ENCODE measurements around the gene GTF3C6.
"Not testable (repeated sequence)": the region's sequence is repeated elsewhere in the genome, so short reads cannot be mapped to it uniquely, and the experiment has no call there.

The GTF3C6 gene

DNA sequence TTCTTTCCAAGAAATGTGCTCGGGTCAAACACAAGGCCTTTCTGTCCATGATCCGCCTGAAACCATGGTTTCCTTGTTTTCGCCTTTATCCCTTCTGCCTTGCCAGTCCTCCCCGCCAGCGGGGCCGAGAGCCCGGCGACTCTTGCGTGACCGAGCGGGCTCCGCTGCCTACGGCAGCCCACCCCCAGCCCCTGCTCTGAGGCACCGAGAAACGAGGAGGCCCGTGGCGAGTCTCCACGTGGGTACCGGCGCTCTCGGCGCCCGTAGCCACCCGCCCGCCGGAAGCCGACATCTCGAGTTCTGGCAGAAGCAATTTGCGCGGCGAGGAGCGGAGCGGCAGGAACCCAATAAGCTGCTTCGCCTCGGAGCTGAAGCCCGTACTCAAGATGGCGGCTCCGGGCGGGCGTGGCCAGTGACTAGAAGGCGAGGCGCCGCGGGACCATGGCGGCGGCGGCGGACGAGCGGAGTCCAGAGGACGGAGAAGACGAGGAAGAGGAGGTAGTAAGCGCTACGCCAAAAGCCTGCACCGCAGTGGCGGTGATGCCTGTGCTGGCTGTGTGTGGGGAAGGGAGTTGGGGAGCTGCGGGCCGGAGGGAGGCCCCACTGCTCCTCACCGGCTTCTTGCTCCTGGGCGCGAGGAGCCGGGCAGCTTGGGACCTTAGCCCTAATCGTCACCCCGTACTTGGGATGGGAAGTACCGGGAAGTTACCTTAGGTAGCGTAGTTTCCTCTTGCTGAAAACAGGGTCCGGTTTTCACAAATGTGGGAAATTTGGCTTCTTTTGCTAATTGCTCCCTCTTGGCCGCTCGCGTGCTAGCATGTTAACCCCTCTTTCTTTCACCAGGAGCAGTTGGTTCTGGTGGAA, at the start of gene GTF3C6:
GTF3C6 (plus strand) TSS at position 378 of the 864 bp plus-strand sequence; CDS start at position 442, 64 bp downstream.
- peak; percentile 94 for DNase-seq

DNA sequence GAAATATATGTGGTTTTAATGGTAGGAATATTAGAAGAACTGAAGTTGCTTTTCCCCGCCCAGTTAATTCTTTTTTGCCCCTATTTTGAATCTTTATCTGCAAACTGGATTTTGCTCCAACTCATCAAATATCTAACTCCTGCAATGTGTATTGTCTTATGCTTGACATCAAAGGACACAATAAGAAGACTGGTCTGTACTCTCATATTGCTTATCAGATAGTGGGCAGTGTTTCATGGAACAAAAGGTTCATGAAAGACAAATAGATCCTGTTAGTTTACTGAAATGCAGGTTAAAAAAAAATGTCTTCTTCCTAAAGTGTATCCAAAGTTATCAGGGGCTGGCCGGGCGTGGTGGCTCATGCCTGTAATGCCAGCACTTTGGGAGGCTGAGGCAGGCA, 27.7 kb upstream of the GTF3C6 start:
- DNase-seq: no peak

- no peak for DNase-seq
These were observed 24.6 kb upstream of the GTF3C6 start for GRCh38 chr6:110933912-110934311.

DNA sequence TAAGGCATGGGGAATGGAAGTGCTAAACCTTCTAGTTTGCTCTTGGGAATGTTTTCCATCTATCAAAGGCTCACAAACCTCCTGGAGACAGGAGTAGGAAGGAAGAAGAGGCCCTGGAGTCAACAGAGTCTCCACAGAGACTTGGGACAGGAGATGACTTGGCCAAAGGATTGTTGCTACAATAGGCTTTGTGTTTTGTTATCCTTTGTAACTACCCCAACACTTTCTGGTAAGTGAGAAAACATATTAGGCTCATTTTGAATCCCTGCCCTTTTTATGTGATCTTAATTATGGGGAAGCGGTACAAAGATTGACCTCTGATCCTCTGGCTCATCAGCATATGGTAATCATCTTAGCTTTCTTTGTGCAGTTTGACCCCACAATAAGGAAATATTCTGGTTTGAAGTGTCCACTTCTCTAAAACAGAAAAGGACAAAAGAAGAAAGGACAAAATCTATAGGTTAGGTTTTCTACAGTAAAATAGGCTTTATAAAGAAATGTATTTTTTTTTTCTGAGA, 24.1 kb upstream of the GTF3C6 start:
- DNase-seq: no peak

DNA sequence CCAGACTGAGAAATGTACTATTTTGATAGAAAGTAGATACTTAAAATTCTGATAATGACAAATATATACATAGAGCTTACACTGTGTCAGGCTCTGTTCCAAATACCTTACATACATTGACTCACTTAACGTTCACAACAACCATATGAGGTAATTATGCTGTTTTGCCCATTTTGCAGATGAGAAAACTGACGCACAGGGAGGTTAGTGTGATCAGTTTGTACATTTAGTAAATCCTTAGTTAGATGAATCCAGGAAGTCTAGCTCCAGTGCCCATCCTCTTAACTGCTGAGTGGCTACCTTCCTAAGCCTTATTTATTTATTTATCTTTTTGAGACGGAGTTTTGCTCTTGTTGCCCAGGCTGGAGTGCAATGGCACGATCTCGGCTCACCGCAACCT, 23.3 kb upstream of the GTF3C6 start:
- DNase-seq: no peak

DNA sequence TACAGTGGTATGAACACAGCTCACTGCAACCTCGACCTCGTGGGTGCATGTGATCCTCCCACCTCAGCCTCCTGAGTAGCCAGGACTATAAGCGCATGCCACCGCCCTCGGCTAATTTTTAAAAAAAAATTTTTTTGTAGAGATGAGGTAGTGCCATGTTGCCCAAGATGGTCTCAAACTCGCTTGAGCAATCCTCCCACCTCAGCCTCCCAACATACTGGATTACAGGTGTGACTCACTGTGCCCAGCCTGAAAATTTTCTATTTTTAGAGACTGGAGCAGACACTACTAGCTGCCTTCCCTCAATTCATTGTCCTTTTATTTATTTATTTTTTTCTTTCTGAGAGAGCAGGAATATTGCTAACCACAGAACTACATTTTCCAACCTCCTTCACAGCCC, 20.3 kb upstream of the GTF3C6 start:
- DNase-seq: no peak

DNA sequence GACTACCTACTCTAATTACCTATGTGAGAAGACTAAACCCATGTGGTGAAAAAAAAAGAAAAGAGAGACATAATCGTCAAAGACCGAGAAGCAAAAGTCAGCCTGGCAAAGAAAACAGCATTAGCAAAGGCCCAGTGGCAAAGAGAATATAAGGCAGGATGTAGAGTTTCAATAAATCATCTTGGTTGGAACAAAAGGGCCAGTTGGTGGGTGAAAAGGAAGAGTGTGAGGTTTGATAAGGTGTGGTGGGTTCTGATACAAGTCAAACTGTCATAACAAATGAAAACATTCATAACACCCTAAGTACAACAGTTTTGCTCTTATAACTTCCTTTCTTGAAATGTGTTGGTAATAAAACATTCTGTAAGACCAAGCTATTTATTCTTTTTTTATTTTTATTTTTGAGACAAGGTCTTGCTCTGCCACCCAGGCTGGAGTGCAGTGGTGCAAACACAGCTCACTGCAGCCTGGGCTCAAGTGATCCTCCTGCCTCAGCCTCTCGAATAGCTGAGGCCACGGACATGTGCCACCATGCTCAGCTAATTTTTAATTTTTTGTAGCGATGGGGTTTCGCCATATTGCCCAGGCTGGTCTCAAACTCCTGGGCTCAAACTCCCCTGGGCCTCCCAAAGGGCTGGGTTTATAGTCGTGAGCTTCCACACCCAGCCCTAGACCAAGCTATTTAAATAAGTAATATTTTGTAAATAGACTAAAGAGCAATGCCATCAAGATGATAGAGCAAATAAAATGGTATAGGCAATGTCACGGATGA, 18.9 kb upstream of the GTF3C6 start:
- DNase-seq: no peak

DNA sequence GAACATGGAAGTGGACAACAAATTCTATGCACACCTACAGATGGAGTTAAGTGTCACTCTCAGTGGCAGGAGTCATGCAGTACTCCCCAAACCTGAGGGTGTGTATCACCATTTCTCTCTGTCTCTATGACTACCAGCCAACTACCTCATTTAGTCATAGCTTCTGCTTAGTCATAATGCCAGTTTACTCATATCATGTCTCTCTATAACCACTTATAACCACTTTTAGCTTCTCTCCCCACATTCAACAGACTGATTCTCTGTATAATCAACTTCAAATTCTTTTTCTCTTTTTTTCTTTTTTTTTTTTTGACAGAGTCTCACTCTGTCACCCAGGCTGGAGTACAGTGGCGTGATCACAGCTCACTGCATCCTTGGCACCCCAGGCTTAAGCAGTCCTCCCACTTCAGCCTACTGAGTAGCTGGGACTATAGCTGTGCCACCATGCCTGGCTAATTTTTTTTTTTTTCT, 13.8 kb upstream of the GTF3C6 start:
- peak; percentile 65 for DNase-seq

DNA sequence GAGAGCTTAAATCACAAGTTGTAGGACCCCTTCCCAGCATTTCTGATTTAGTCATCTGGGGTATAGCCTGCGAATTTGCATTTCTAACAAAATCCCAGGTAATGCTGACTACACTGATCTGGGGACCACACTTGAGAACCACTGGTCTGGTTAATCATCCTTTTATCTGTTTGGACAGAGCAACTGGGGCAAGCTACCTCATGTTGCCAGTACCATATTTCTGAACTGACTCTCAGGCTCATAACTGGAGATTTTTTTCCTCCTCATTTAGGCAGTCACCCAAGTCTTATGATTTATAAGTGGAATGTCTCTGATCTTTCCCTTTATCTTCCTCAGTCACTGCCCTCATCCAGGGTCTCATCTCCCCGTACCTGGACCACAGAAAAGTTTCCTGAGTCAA, 12.0 kb upstream of the GTF3C6 start:
- no peak for DNase-seq

GRCh38 chr6:110949679-110950285, 8.7 kb upstream of the GTF3C6 start:
- DNase-seq: no peak

- DNase-seq: no peak
These were observed 8.1 kb upstream of the GTF3C6 start for GRCh38 chr6:110950440-110950839.

DNA sequence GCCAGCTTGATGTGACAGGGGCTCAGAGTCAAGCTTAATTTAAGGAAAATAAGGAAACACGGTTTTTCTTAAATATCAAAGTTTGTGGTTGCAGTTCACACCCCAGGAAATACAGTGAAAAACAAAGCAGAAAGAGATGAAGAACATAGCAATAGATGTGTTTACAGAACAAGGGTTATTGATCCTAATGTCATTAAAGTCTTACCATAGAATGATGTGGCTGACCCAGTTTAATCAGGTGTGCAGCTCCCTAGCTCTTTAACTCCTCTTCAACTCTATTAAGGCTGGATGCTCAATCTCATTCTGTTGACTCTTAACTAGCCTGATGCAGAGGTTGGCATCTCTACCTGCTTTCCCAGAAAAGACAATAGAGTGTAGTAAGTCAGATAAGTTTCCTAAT, 7.5 kb upstream of the GTF3C6 start:
- DNase-seq: no peak

DNA sequence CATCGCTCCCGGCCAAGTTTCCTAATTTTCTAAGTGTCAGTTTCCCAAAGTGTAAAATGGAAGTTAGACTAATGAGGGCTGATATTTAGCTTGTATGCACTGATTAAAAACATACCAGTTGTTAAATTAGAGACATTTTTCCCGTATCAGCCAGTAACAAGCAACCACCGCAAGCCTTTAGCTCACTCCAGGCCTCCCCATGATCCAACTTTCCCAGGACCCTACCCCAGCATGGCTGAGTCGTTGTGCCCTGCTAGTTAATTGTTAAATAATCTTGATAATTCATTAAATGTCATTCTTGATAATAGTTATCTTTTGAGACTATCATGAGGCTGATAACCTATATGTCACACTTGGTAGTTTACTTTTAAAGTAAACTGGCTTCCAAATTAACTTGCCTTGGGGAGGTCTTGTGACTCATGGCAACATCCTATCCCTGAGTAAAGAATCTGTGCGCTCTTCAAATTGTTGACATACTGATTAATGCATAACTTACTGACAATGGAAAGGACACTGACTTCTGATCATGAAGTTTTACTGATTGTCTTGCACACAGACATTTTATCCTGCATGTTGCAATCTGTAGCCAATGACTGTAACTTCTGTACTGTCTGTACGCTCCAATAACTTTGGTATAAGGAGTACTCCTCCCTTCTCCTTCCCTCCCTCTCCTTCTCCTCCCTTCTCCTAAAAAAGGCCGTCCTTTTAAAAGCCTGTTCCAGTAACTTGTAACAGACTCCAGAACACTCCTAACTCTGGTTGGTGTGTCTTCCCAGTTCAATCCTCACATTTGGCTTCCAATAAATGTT, 6.3 kb upstream of the GTF3C6 start:
- no peak for DNase-seq

- no peak for DNase-seq
These were observed 4.7 kb upstream of the GTF3C6 start for GRCh38 chr6:110953633-110954303.

- DNase-seq: no peak
These were observed 1.5 kb downstream of the GTF3C6 start for GRCh38 chr6:110960014-110960390.

GRCh38 chr6:110962636-110963035, 4.1 kb downstream of the GTF3C6 start:
- DNase-seq: not testable (repeated sequence)

- DNase-seq: no peak
These were observed 7.2 kb downstream of the GTF3C6 start for GRCh38 chr6:110965629-110966229.

- not testable (repeated sequence) for DNase-seq
These were observed 10.2 kb downstream of the GTF3C6 start for GRCh38 chr6:110968661-110969060.

GRCh38 chr6:110971468-110971867, 13.0 kb downstream of the GTF3C6 start:
- DNase-seq: no peak

GRCh38 chr6:110976575-110976974, 18.1 kb downstream of the GTF3C6 start:
- no peak for DNase-seq

DNA sequence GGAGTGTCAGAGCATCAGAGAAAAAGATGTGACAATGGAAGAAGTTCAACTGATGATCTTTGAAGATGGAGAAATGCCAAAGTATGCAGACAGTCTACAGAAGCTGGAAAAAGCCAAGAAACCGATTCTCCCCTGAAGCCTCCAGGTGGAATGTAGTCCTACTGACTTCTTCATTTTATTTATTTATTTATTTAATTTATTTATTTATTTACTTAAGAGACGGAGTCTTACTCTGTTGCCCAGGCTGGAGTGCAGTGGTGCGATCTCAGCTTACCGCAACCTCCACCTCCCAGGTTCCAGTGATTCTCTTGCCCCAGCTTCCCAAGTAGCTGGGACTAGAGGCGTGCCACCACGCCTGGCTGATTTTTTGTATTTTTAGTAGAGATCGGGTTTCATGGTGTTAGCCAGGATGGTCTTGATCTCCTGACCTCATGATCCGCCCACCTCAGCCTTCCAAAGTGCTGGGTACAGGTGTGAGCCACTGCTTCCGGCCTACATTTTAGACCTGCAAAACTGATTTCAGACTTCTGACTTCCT, 21.1 kb downstream of the GTF3C6 start:
- no peak for DNase-seq
